Measurements from ENCODE around the gene SLBP.
"Not testable (repeated sequence)": the region's sequence is repeated elsewhere in the genome, so short reads cannot be mapped to it uniquely, and the experiment has no call there.

Gene SLBP

GRCh38 chr4:1674682-1675081, 37.4 kb downstream of the SLBP start:
- DNase-seq (ENCODE audit: low read depth) = no peak

GRCh38 chr4:1673671-1674070, 38.4 kb downstream of the SLBP start:
- DNase-seq (ENCODE audit: low read depth) = no peak

- not testable (repeated sequence) for DNase-seq (ENCODE audit: low read depth)
Observed at GRCh38 chr4:1671011-1671410, 41.1 kb downstream of the SLBP start.

- no peak for DNase-seq (ENCODE audit: low read depth)
Observed at GRCh38 chr4:1670279-1670678, 41.8 kb downstream of the SLBP start.

GRCh38 chr4:1669850-1670249, 42.3 kb downstream of the SLBP start:
- no peak for DNase-seq (ENCODE audit: low read depth)

GRCh38 chr4:1669270-1669669, 42.8 kb downstream of the SLBP start:
- no peak for DNase-seq (ENCODE audit: low read depth)

GRCh38 chr4:1668488-1668840, 43.7 kb downstream of the SLBP start:
- DNase-seq (ENCODE audit: low read depth) = no peak

- no peak for DNase-seq (ENCODE audit: low read depth)
Observed at GRCh38 chr4:1667273-1667672, 44.8 kb downstream of the SLBP start.

- no peak for DNase-seq (ENCODE audit: low read depth)
Observed at GRCh38 chr4:1666391-1666790, 45.7 kb downstream of the SLBP start.

GRCh38 chr4:1664141-1664540, 48.0 kb downstream of the SLBP start:
- no peak for DNase-seq (ENCODE audit: low read depth)

- no peak for DNase-seq (ENCODE audit: low read depth)
Observed at GRCh38 chr4:1663549-1663948, 48.6 kb downstream of the SLBP start.

- no peak for DNase-seq (ENCODE audit: low read depth)
Observed at GRCh38 chr4:1661695-1662094, 50.4 kb downstream of the SLBP start.

GRCh38 chr4:1660948-1661677, 51.0 kb downstream of the SLBP start:
- no peak for DNase-seq (ENCODE audit: low read depth)

GRCh38 chr4:1659104-1660043, 52.7 kb downstream of the SLBP start:
- no peak for DNase-seq (ENCODE audit: low read depth)

GRCh38 chr4:1658581-1658980, 53.5 kb downstream of the SLBP start:
- no peak for DNase-seq (ENCODE audit: low read depth)

- DNase-seq (ENCODE audit: low read depth) = no peak
Observed at GRCh38 chr4:1658146-1658545, 54.0 kb downstream of the SLBP start.

- no peak for DNase-seq (ENCODE audit: low read depth)
Observed at GRCh38 chr4:1656986-1657385, 55.1 kb downstream of the SLBP start.

GRCh38 chr4:1656132-1656531, 56.0 kb downstream of the SLBP start:
- no peak for DNase-seq (ENCODE audit: low read depth)

- no peak for DNase-seq (ENCODE audit: low read depth)
Observed at GRCh38 chr4:1655676-1656075, 56.4 kb downstream of the SLBP start.

GRCh38 chr4:1655081-1655480, 57.0 kb downstream of the SLBP start:
- no peak for DNase-seq (ENCODE audit: low read depth)

- no peak for DNase-seq (ENCODE audit: low read depth)
Observed at GRCh38 chr4:1654216-1654955, 57.7 kb downstream of the SLBP start.

GRCh38 chr4:1653776-1654175, 58.3 kb downstream of the SLBP start:
- DNase-seq (ENCODE audit: low read depth) = no peak

- no peak for DNase-seq (ENCODE audit: low read depth)
Observed at GRCh38 chr4:1652088-1652487, 60.0 kb downstream of the SLBP start.

All from activated T-helper 1 cell treated with Interleukin-2 at 50 U/mL for 16 hours (primary cell).